ENCODE measurements around the gene PCDH1.

- no peak for TF ChIP-seq CTCF (IDR thresholded peaks at IDR 0.05)
- TF ChIP-seq POLR2A (IDR thresholded peaks at IDR 0.05): no peak
- no peak for TF ChIP-seq EP300 (IDR thresholded peaks at IDR 0.05)
Observed at GRCh38 chr5:141809380-141810096, 68.7 kb downstream of the PCDH1 start.
